Neural cell (in vitro differentiated cells): ENCODE results near the gene RBM15. TPM values are rescaled to one million over a fixed set of nuclear protein-coding genes. Genes with fewer than 3 reads are reported as not detected.

Experiments used
- H2AFZ ChIP-seq: fragments of 200-600, 300-800 bp; sonication (generic), shearing (Covaris generic); 2 replicates; pipeline ENCODE4 v1.6.0; 2014; ENCODE audit warnings: low read depth, mild to moderate bottlenecking, antibody characterized with exemption, low read length, moderate library complexity
- H3F3A ChIP-seq: fragments of 200-600 bp; shearing (Covaris generic); 2 replicates; pipeline ENCODE4 v1.6.1; 2016; ENCODE audit warnings: mild to moderate bottlenecking, moderate library complexity, mixed read lengths, antibody characterized with exemption, low read length; ENCODE audit not compliant: insufficient read depth, poor library complexity, severe bottlenecking
- H3K27ac ChIP-seq: fragments of 200-600, 300-800 bp; sonication (generic), shearing (Covaris generic); 2 replicates; pipeline ENCODE4 v1.5.1; 2014; ENCODE audit warnings: mild to moderate bottlenecking, low read length, moderate library complexity
- H3K27me3 ChIP-seq: fragments of 300-800, 200-600 bp; sonication (generic), shearing (Covaris generic); 2 replicates; pipeline ENCODE4 v1.6.0; 2014; ENCODE audit warnings: mild to moderate bottlenecking, low read depth, low read length, moderate library complexity; ENCODE audit not compliant: insufficient read depth
- H3K36me3 ChIP-seq: fragments of 300-800, 200-600 bp; sonication (generic), shearing (Covaris generic); 2 replicates; pipeline ENCODE4 v1.5.1; 2014; ENCODE audit warnings: mild to moderate bottlenecking, antibody characterized with exemption, low read length, moderate library complexity; ENCODE audit not compliant: insufficient read depth
- H3K4me2 ChIP-seq: fragments of 300-800, 200-600 bp; sonication (generic), shearing (Covaris generic); 2 replicates; pipeline ENCODE4 v1.6.0; 2014; ENCODE audit warnings: mild to moderate bottlenecking, low read length
- H3K4me3 ChIP-seq: fragments of 300-800, 200-600 bp; sonication (generic), shearing (Covaris generic); 2 replicates; pipeline ENCODE4 v1.5.1; 2014; ENCODE audit warnings: mild to moderate bottlenecking, low read length, moderate library complexity
- H3K79me2 ChIP-seq: fragments of 200-600 bp; shearing (Covaris generic); replicated peaks from 2 replicates; pipeline ENCODE4 v1.6.0; 2014; ENCODE audit warnings: mild to moderate bottlenecking, low read length, moderate library complexity; ENCODE audit not compliant: insufficient read depth
- H3K9ac ChIP-seq: fragments of 300-800, 200-600 bp; sonication (generic), shearing (Covaris generic); 2 replicates; pipeline ENCODE4 v1.6.1; 2016; ENCODE audit warnings: mild to moderate bottlenecking, low read length, mixed read lengths
- H3K9me2 ChIP-seq: fragments of 200-600 bp; shearing (Covaris generic); 2 replicates; pipeline ENCODE4 v1.6.1; 2016; ENCODE audit warnings: mild to moderate bottlenecking, low read length, mixed read lengths; ENCODE audit not compliant: insufficient read depth
- H3K9me3 ChIP-seq: fragments of 200-600, 300-800 bp; sonication (generic), shearing (Covaris generic); 2 replicates; pipeline ENCODE4 v1.6.1; 2016; ENCODE audit warnings: mild to moderate bottlenecking, mixed run types, low read length, moderate library complexity, mixed read lengths
- H4K20me1 ChIP-seq: fragments of 200-600 bp; shearing (Covaris generic); 2 replicates; pipeline ENCODE4 v1.6.1; 2016; ENCODE audit warnings: mild to moderate bottlenecking, mixed run types; ENCODE audit not compliant: insufficient read depth
- CTCF ChIP-seq: fragments of 450-650 bp; IDR thresholded peaks from 2 replicates; pipeline ENCODE4 v1.5.1; 2014; ENCODE audit warnings: antibody characterized with exemption, mild to moderate bottlenecking, moderate library complexity; ENCODE audit not compliant: poor library complexity, severe bottlenecking
- EP300 ChIP-seq: fragments of 450-650 bp; conservative IDR thresholded peaks from 2 replicates; pipeline ENCODE4 v1.6.1; 2014; ENCODE audit warnings: antibody characterized with exemption, mild to moderate bottlenecking, moderate library complexity; ENCODE audit not compliant: poor library complexity, severe bottlenecking
- EZH2 ChIP-seq: fragments of 200-600, 300-800 bp; shearing (Covaris generic), sonication (generic); IDR thresholded peaks from 2 replicates; pipeline ENCODE4 v1.6.1; 2014; ENCODE audit warnings: antibody characterized with exemption, low read length, borderline replicate concordance, mild to moderate bottlenecking; ENCODE audit not compliant: insufficient read depth, poor library complexity, severe bottlenecking
- MXI1 ChIP-seq: fragments of 450-650 bp; conservative IDR thresholded peaks from 2 replicates; pipeline ENCODE4 v1.6.1; 2014; ENCODE audit warnings: antibody characterized with exemption, mild to moderate bottlenecking; ENCODE audit not compliant: poor library complexity, severe bottlenecking
- POLR2AphosphoS5 ChIP-seq: IDR thresholded peaks from 2 replicates; pipeline ENCODE4 v1.6.1; 2012
- RAD21 ChIP-seq: fragments of 450-650 bp; conservative IDR thresholded peaks from 2 replicates; pipeline ENCODE4 v1.6.1; 2014; ENCODE audit warnings: antibody characterized with exemption, mild to moderate bottlenecking, moderate library complexity
- REST ChIP-seq: IDR thresholded peaks from 2 replicates; pipeline ENCODE4 v1.6.1; 2012; ENCODE audit warnings: borderline replicate concordance
- SMC3 ChIP-seq: fragments of 450-650 bp; conservative IDR thresholded peaks from 2 replicates; pipeline ENCODE4 v1.6.1; 2014; ENCODE audit warnings: antibody characterized with exemption, mild to moderate bottlenecking, moderate library complexity; ENCODE audit not compliant: poor library complexity
- TAF1 ChIP-seq: IDR thresholded peaks from 2 replicates; pipeline ENCODE4 v1.6.1; 2012; ENCODE audit warnings: low read depth
- polyA plus RNA-seq: library from polyadenylated mRNA; depleted of rRNA; stranded (reverse); fragments of >200 nt; gene quantifications from 2 replicates; pipeline ENCODE4 v1.2.3, GENCODE V29; 2014

The RBM15 gene
- polyA plus RNA-seq, 1 donor from 2014 or later, result 8.1 TPM

DNA sequence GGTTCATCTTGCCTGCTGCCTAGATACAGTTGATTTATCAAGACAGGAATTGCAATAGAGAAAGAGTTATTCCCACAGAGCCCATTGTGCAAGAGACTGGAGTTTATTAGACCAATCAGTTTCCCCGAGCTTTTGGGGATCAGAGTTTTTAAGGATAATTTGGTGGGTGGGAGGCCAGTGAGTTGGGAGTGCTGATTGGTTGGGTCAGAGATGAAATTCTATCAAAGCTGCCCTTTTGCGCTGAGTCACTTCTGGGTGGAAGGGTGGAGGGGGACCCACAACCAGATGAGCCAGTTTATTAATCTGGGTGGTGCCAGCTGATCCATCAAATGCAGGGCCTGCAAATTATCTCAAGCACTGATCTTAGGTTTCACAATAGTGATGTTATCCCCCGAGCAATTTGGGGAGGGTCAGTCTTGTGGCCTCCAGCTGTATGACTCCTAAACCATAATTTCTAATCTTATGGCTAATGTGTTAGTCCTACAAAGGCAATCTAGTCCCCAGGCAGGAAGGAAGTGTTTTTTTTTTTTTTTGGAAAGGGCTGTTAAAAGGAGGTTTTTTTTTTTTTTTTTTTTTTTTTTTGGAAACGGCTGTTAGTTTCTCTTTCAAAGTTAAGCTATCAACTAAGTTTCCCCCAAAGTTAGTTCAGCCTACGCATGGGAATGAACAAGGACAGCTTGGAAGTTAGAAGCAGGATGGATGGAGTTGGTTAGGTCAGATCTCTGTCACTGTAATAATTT lies 44.2 kb downstream of the RBM15 start:
- H3K4me2 ChIP-seq, result no peak overlapping the region
- no peaks in the 10 kb centered on the region for H4K20me1 ChIP-seq
- H2AFZ ChIP-seq, result no peak overlapping the region
- no peaks in the 10 kb centered on the region for H3K9me3 ChIP-seq
- no peak for TF ChIP-seq EP300
- TF ChIP-seq SMC3, result no peak
- no peak for TF ChIP-seq TAF1
- TF ChIP-seq POLR2AphosphoS5, result no peak
- TF ChIP-seq EZH2, result no peak
- TF ChIP-seq MXI1, result no peak
- TF ChIP-seq RAD21, result no peak
- no peak for TF ChIP-seq REST
- TF ChIP-seq CTCF, result no peak
- H3K27me3 ChIP-seq, result no peaks in the 10 kb centered on the region
- no peak overlapping the region for H3K9ac ChIP-seq
- H3F3A ChIP-seq, result no peaks in the 10 kb centered on the region
- H3K9me2 ChIP-seq, result no peaks in the 10 kb centered on the region
- no peak overlapping the region for H3K4me3 ChIP-seq
- H3K79me2 ChIP-seq, result no peaks in the 10 kb centered on the region
- no peak overlapping the region for H3K27ac ChIP-seq
- peaks cover 7% of the 10 kb centered on the region for H3K36me3 ChIP-seq

GRCh38 chr1:110384581-110385321 lies 45.6 kb downstream of the RBM15 start:
- TF ChIP-seq EZH2, result no peak
- TF ChIP-seq EP300, result no peak
- no peak for TF ChIP-seq SMC3
- no peak for TF ChIP-seq REST
- TF ChIP-seq CTCF, result no peak
- no peak for TF ChIP-seq RAD21
- Histone ChIP-seq H3F3A (no peaks in the 10 kb centered on the region), H3K79me2 (no peaks in the 10 kb centered on the region), H3K9me2 (no peaks in the 10 kb centered on the region), H3K9me3 (no peaks in the 10 kb centered on the region), H3K4me2 (no peak overlapping the region), H3K36me3 (peaks cover 3% of the 10 kb centered on the region), H4K20me1 (no peaks in the 10 kb centered on the region), H3K27ac (no peak overlapping the region), H2AFZ (no peak overlapping the region), H3K4me3 (no peak overlapping the region), H3K27me3 (no peaks in the 10 kb centered on the region), H3K9ac (no peak overlapping the region)
